Astrocyte of the spinal cord (primary cell): ENCODE measurements around the gene NDRG4.

Experiments
- DNase-seq: peaks from one replicate; pipeline ENCODE4 v3.0.0; 2011; ENCODE audit warnings: low read depth, low spot score
- H3K4me3 ChIP-seq: 2 replicates; pipeline ENCODE4 v1.5.1; 2011; ENCODE audit warnings: low read depth, mild to moderate bottlenecking, low read length, moderate library complexity
- CTCF ChIP-seq: IDR thresholded peaks from 2 replicates; pipeline ENCODE4 v1.5.1; 2012; ENCODE audit warnings: low read depth, mild to moderate bottlenecking, low read length, inconsistent platforms
- in situ Hi-C: cut with HindIII; loops from 2 replicates; pipeline ENCODE4 v1.10.0; 2017; ENCODE audit warnings: low sequenced_read_pairs

The NDRG4 gene

GRCh38 chr16:58455750-58456149 is 44.2 kb upstream of the NDRG4 start:
- H3K4me3 ChIP-seq, result no peak overlapping the region
- TF ChIP-seq CTCF, result no peak
- no peak for DNase-seq
- in situ Hi-C loops, result no loop called here

GRCh38 chr16:58456193-58456592 is 43.8 kb upstream of the NDRG4 start:
- no peak for TF ChIP-seq CTCF
- in situ Hi-C loops, result no loop called here
- no peak for DNase-seq
- no peak overlapping the region for H3K4me3 ChIP-seq

GRCh38 chr16:58458606-58459343 is 41.2 kb upstream of the NDRG4 start:
- no peak for DNase-seq
- in situ Hi-C loops, result no loop called here
- no peak overlapping the region for H3K4me3 ChIP-seq
- no peak for TF ChIP-seq CTCF

- in situ Hi-C loops, result no loop called here
- peak; percentile 36 for DNase-seq
- no peak for TF ChIP-seq CTCF
- no peak overlapping the region for H3K4me3 ChIP-seq
Measured at GRCh38 chr16:58459344-58460218, 40.4 kb upstream of the NDRG4 start.

- DNase-seq, result no peak
- H3K4me3 ChIP-seq, result no peak overlapping the region
- in situ Hi-C loops, result no loop called here
- no peak for TF ChIP-seq CTCF
Measured at GRCh38 chr16:58460219-58460610, 39.7 kb upstream of the NDRG4 start.

- DNase-seq, result no peak
- no peak overlapping the region for H3K4me3 ChIP-seq
- TF ChIP-seq CTCF, result no peak
- in situ Hi-C loops, result no loop called here
Measured at GRCh38 chr16:58461056-58461455, 38.9 kb upstream of the NDRG4 start.
